H7 (cell line): ENCODE measurements around the gene PRKAA2. TPM values are rescaled to one million over a fixed set of nuclear protein-coding genes. Genes with fewer than 3 reads are reported as not detected.

Experiments used
- DNase-seq: peaks from one replicate; pipeline ENCODE4 v3.0.0; 2012
- H3K27me3 ChIP-seq: 2 replicates; pipeline ENCODE4 v1.6.0; 2011; ENCODE audit warnings: mild to moderate bottlenecking, low read length; ENCODE audit not compliant: control insufficient read depth, insufficient read depth
- H3K36me3 ChIP-seq: replicated peaks from 2 replicates; pipeline ENCODE4 v1.5.1; 2011; ENCODE audit warnings: low read length; ENCODE audit not compliant: control insufficient read depth, insufficient read depth
- H3K4me3 ChIP-seq: 2 replicates; pipeline ENCODE4 v1.5.1; 2011; ENCODE audit warnings: low read depth, mild to moderate bottlenecking, control low read depth, low read length, moderate library complexity; ENCODE audit not compliant: insufficient read depth
- total RNA-seq: library from RNA; depleted of rRNA; stranded (reverse); fragments of >200 nt; shearing (Covaris generic); gene quantifications from 2 replicates; pipeline ENCODE4 v1.2.3, GENCODE V29; 2014

PRKAA2 gene
- total RNA-seq, 1 experiment from 2014 or later, result 3.2 TPM

DNA sequence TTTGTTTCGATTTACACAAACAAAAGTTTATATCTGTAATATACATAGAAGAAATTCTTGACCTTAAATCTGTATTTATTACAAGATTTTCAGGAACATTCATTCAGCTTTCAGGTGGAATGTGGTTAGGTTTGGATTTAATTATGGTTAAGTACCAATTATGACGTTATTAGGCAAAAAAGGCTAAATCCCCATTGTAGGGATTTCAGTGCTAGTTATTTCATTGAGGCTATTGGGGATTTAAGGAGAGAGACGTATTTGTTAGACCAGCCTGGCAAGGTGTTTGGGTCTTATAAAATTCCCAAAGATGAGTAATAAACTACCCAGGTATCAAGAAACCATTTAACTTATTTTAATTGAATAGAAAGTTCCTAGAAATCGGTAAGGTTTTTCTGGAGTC, 26.0 kb downstream of the PRKAA2 start:
- Histone ChIP-seq H3K36me3 (no peaks in the 10 kb centered on the region), H3K27me3 (no peaks in the 10 kb centered on the region), H3K4me3 (no peak overlapping the region)
- DNase-seq, result no peak

DNA sequence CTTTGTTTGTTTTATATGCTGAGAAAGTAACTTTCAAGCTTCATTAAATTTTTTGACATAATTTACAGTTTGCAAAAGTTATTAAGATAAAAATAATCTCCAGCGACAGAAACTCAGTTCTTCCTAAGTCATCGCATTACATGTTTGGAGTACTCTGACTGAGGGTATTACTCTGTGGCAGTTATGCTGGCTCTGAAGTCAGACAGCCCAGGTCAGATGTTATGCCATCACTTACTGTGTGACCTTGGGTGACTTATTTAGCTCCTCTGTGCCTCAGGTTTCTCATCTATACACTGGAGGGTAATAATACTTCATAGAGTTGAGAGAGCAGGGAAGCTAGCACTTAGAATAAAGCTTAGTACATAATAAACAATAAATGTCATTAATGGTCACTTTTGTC, 26.4 kb downstream of the PRKAA2 start:
- no peaks in the 10 kb centered on the region for H3K36me3 ChIP-seq
- no peak for DNase-seq
- no peak overlapping the region for H3K4me3 ChIP-seq
- no peaks in the 10 kb centered on the region for H3K27me3 ChIP-seq

DNA sequence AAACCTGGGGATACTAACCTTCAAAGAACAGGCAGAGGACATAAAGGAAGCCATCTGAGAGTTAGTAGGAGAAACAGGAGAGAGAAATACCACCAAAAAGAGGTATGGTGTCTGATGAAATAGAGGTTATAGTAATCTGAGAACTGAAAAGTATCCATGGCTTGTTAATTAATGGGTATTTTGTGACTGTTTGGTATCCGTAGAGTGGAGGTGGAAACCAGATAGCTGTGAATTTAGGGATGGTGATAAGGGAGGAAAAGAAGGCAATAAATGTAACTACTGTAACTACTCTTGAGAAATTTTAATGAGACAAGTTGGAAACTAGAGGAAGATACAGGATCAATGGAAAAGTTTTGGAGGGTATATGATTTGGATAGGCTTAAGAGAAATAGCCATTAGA, 27.5 kb downstream of the PRKAA2 start:
- H3K36me3 ChIP-seq, result no peaks in the 10 kb centered on the region
- DNase-seq, result no peak
- no peaks in the 10 kb centered on the region for H3K27me3 ChIP-seq
- H3K4me3 ChIP-seq, result no peak overlapping the region

DNA sequence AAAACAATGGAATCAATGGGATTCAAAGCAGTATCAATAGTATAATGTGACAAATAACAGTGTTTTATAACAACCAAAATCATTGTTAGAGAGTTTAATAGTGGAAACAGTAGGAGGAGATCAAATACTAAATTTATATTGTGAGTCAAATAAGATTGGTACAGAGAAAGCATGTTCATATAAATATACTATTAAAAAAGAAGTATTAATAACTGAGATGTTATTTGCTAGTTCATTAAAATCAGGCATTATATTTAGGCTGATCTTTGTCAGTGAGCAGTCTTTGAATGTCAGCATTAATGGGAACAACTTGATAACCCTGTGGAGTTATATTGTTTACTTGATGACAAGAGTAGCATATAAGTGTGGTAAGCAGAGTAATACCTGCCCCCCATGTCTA, 30.6 kb downstream of the PRKAA2 start:
- H3K27me3 ChIP-seq, result no peaks in the 10 kb centered on the region
- no peaks in the 10 kb centered on the region for H3K36me3 ChIP-seq
- no peak for DNase-seq
- H3K4me3 ChIP-seq, result no peak overlapping the region

DNA sequence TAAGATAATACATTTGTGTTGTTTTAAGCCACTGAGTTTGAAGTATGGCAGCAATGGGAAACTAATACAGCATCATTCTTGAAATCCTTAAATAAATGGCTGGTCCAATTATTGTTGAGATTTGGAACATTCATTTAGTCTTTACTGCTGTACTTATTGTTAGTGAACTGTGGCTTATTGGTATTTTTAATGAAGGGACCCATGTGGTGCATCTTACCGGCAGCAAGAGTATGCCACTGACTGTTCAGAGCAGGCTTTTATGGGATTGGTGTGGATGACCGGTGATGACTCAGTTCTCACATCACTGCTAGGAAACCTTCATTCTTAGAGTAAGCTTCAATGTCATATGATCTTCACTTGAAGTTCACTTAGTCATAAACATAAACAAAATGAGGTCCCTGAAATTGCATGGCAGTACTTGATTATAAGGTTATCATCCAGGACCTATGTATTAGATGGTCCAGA, 31.5 kb downstream of the PRKAA2 start:
- no peak for DNase-seq
- H3K4me3 ChIP-seq, result no peak overlapping the region
- H3K27me3 ChIP-seq, result no peaks in the 10 kb centered on the region
- H3K36me3 ChIP-seq, result no peaks in the 10 kb centered on the region

DNA sequence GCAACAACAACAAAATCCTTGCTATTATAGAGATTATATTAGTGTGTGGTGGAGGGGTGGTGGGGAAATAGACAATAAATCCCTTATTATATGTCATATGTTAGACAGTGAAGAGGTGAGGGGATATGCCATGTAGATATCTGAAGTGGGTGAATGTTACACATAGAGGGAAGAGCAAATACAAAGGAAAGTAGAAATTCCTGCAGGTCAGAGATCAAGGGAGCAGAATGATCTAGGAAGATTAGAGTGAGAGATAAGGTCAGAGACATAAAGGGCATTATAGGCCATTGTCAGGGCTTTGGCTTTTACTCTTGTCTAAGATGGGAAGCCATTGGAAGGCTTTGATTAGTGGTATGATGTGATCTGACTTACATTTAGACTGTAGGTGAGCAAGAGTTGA, 38.5 kb downstream of the PRKAA2 start:
- no peaks in the 10 kb centered on the region for H3K27me3 ChIP-seq
- DNase-seq, result no peak
- no peaks in the 10 kb centered on the region for H3K36me3 ChIP-seq
- H3K4me3 ChIP-seq, result no peak overlapping the region

DNA sequence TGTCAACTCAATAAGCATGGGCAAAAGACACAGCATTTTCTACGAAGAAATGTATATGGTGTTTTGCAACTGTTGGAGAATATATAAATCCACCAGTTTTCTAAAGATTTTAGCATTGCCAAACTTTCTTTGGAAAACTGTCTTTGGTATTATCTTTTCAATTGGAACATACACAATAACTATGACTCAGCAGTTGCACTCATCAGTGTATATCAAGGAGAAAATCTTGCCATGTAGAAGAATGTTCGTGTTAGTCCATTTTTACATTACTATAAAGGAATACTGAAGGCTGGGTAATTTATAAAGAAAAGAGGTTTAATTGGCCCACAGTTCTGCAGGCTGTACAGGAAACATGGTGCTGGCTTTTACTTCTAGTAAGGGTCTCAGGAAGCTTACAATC, 41.1 kb downstream of the PRKAA2 start:
- DNase-seq, result no peak
- no peaks in the 10 kb centered on the region for H3K27me3 ChIP-seq
- H3K4me3 ChIP-seq, result no peak overlapping the region
- no peaks in the 10 kb centered on the region for H3K36me3 ChIP-seq

DNA sequence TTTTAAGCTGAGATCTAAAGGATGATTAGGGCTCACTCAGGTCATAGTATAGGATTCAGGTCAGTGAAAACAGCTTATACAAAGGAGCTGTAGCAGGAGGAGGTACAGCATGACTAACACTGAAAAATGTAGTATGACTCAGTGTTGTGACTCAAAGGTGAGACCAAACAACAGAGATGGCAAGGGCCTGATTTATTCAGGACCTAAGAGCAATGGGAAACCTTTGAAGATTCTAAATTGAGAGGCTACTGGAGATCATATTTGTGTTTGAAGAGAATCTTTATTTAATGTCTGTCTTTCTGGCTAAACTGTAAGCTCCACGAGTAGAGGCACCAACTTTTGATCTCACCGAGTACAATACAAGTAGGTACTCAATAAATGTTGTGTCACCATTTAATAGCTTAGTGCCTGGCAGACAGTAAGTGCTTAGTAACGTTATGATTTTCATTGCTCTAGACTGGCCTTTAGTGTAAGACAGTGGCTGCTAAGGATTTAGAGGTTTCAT, 43.5 kb downstream of the PRKAA2 start:
- no peaks in the 10 kb centered on the region for H3K27me3 ChIP-seq
- DNase-seq, result peak; percentile 17
- no peak overlapping the region for H3K4me3 ChIP-seq
- no peaks in the 10 kb centered on the region for H3K36me3 ChIP-seq

DNA sequence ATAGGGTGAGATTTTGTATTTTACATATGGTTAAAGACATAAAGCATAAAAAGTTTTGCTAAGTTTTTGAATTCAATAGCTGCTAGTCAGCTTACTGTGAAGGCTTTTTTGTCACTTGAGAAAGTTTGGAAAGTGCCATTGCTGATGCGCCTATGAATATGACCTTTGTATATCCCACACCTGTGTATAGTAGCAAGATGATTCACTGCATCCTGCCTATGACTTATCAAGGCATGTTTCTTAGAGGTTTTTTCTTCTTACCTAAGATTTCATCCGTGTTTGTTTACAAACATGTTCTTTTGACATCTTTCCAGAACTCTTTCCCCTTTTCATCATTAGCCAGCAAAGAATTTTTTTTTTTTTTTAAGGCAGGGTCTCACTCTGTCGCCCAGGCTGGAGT, 51.5 kb downstream of the PRKAA2 start:
- Histone ChIP-seq H3K4me3 (no peak overlapping the region), H3K27me3 (no peaks in the 10 kb centered on the region)

DNA sequence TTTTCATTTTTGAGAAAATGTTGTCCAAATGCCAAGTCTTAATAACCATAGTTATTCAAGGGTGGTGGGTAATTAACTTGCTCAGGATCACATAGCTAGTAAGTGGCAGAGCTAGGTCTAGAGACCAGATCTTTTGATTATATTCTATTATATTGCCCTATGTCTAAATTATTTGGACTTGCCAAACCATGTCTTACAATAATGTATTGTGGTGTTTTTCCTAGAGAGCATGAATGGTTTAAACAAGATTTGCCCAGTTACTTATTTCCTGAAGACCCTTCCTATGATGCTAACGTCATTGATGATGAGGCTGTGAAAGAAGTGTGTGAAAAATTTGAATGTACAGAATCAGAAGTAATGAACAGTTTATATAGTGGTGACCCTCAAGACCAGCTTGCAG, 58.6 kb downstream of the PRKAA2 start:
- DNase-seq, result no peak
- H3K27me3 ChIP-seq, result no peaks in the 10 kb centered on the region
- no peak overlapping the region for H3K4me3 ChIP-seq
- H3K36me3 ChIP-seq, result no peaks in the 10 kb centered on the region; the same call in 1 of the 2 replicates

More for the DNA sequence above, 51.5 kb downstream of the PRKAA2 start:
- H3K36me3 ChIP-seq, result no peaks in the 10 kb centered on the region; the same call in 1 of the 2 replicates
- no peak for DNase-seq

DNA sequence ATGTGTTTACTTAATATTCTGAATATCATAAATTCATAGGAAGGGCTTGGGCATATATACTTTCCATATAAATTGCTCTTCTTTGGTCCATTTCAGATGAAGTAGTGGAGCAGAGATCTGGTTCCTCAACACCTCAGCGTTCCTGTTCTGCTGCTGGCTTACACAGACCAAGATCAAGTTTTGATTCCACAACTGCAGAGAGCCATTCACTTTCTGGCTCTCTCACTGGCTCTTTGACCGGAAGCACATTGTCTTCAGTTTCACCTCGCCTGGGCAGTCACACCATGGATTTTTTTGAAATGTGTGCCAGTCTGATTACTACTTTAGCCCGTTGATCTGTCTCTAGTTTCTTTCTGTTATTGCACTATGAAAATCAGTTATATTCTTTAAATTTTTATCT, 62.3 kb downstream of the PRKAA2 start:
- DNase-seq, result no peak
- no peak overlapping the region for H3K4me3 ChIP-seq
- H3K27me3 ChIP-seq, result no peaks in the 10 kb centered on the region
- no peaks in the 10 kb centered on the region for H3K36me3 ChIP-seq

DNA sequence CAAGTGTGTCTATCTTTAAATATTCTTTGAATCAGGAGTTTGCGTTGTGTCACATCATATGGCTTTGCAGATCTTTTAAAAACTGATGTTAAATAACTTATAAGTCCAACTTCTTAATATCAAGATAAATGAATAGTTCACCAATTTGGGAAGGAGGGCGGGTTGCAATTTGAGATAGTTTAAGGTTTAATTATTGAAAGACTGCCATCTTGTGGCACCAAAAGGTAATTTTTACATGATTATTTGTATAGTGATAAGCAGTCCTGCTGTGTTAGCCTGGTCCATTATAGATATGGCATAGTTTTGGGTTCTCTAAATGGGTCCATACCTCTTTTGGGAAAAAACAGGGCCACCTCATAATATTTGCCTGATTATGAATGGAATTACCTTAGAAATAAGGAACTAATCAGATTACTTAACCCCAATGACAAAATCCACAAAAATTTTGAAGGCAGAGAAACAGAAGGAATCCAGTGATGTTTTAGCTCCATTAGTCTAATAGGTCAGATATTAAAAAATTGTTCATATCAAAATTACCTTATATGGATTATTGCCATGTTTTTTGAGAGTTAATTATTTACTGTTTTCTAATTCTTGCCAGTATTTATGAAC, 64.3 kb downstream of the PRKAA2 start:
- Histone ChIP-seq H3K4me3 (no peak overlapping the region), H3K27me3 (no peaks in the 10 kb centered on the region), H3K36me3 (no peaks in the 10 kb centered on the region)
- peak; percentile 28 for DNase-seq

DNA sequence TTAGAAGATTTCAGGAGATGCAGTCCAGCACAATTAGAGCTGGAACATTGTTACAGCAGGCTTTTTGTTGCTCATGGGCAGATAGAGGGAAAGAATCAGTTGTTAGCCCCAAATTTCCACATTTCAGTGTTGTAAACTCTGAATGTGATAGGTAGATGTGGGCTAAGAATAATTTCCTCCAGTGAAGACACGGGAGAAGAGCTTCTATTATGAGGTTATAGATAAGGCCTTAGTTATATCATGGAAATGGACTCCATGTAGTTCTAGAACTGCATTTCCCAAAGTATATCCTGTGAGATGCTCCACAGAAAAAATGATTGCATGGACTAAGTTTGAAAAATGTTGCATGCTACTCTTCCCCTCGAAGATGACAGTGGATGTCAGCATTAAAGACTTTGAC, 64.9 kb downstream of the PRKAA2 start:
- DNase-seq, result no peak
- Histone ChIP-seq H3K36me3 (no peaks in the 10 kb centered on the region), H3K27me3 (no peaks in the 10 kb centered on the region), H3K4me3 (no peak overlapping the region)

DNA sequence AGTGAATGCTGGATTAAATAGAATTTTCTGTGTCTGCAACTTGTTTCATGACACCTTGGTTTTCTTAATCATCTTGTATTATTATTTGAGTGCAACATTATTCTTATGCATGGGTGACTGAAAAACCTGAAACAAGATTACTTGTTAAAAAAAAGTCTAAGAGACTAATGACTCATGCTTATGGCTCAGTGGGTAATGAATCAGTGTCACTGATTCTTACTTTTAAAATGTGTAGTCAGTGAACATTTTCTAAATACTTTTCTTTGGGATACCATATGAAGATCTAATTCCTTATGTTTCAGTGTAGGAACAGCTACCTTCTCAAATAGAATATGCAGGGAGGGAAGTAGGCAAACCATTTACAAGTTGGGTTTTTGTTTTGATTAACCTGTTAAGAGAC, 65.5 kb downstream of the PRKAA2 start:
- Histone ChIP-seq H3K27me3 (no peaks in the 10 kb centered on the region), H3K36me3 (no peaks in the 10 kb centered on the region), H3K4me3 (no peak overlapping the region)
- DNase-seq, result no peak

DNA sequence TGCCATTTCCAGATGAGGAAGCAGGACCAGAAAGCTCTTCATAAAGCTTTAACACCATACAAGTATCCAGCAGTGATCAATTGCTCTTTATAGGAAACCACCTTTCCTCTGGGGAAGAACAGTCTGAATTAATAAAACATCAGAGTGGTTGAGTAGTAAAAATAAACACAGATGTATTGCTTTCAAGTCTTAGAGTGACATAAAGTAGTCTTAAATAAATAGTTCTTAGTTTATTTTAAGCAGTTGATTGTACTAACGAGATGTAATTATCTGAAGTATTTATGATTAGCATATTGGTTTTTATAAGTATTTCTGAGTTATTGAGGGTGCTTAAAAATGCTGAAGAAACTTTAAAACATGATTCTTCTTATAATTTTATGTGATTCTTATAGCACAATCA, 67.0 kb downstream of the PRKAA2 start:
- no peak overlapping the region for H3K4me3 ChIP-seq
- no peaks in the 10 kb centered on the region for H3K27me3 ChIP-seq
- DNase-seq, result no peak
- H3K36me3 ChIP-seq, result no peaks in the 10 kb centered on the region

DNA sequence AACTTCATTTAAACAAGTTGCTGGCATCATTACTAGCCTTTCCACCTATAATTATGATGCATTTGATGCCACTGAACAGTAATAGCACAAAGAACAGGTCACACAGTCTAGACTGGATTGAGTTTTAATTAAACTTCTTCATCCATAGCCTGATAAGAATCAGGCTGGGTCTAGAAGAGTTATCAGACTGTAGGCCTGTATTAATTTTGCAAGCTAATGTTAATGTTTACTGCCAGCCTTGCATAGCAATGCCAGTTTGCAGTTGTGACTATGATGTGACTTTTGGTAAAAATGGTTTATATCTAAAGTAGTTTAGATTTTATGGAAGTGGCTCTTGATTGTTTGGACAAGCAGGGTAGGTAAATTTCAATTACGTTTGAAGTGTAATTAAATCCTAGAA, 68.0 kb downstream of the PRKAA2 start:
- no peak for DNase-seq
- Histone ChIP-seq H3K36me3 (no peaks in the 10 kb centered on the region), H3K27me3 (no peaks in the 10 kb centered on the region), H3K4me3 (no peak overlapping the region)
